GM12874 (cell line): Measurements from ENCODE around the gene C4orf50.

Experiments used
- CTCF ChIP-seq: IDR thresholded peaks from 2 replicates; pipeline ENCODE4 v1.5.1; 2011; ENCODE audit warnings: low read depth, mild to moderate bottlenecking, control low read depth, low read length, moderate library complexity; ENCODE audit not compliant: insufficient read depth

C4orf50 gene

GRCh38 chr4:5883916-5884315, 134.3 kb downstream of the C4orf50 start:
- TF ChIP-seq CTCF, result no peak

- TF ChIP-seq CTCF, result no peak
Measured at GRCh38 chr4:5882947-5883346, 135.3 kb downstream of the C4orf50 start.

- no peak for TF ChIP-seq CTCF
Measured at GRCh38 chr4:5881340-5881739, 136.9 kb downstream of the C4orf50 start.

- no peak for TF ChIP-seq CTCF
Measured at GRCh38 chr4:5878359-5878758, 139.9 kb downstream of the C4orf50 start.

- TF ChIP-seq CTCF, result no peak
Measured at GRCh38 chr4:5877392-5877791, 140.8 kb downstream of the C4orf50 start.

GRCh38 chr4:5874811-5875449, 143.3 kb downstream of the C4orf50 start:
- TF ChIP-seq CTCF, result no peak

- no peak for TF ChIP-seq CTCF
Measured at GRCh38 chr4:5870701-5871100, 147.5 kb downstream of the C4orf50 start.
